ENCODE measurements around the gene SUFU.
"Not testable (repeated sequence)": the region's sequence is repeated elsewhere in the genome, so short reads cannot be mapped to it uniquely, and the experiment has no call there.

The SUFU gene

DNA sequence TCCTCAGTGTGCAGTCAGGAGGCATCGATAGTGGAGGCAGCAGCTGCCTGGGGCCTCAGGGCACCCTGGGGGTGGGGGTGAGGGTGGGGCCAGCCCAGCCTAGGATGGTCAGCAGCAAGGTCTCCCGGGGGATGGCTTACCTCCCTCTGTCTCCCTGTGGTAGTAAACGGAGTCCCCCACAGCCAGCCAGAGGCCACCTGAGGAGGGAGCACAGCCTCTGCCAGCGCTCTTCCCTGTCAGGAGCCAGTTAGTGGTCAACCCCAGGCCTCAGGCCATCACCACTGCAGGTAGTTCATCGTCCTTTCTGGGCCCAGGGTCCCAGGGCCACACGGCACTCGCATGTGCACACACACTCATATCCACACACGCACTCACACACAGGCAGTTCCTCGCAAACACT, 23.4 kb upstream of the SUFU start:
- no peak for DNase-seq (ENCODE audit: low read depth in 2 of 2)

DNA sequence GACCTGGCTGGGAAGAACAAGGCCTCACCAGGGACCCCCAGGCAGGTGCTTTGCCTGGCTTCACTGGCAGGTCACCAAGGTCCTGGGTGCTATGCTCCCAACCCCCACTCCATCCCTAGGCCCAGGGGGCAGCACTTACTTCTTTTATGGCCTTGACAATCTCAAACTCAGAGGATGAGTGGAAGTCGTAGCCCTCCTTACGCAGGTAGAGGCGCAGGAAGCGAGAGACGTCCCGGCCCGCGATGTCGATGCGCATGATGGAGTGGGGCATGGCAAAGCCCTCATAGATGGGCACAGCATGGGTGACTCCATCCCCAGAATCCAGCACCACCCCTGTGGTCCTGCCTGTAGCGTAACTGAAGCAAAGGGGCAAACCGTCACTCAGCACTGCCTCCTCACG, 19.8 kb upstream of the SUFU start:
- no peak for DNase-seq (ENCODE audit: low read depth in 2 of 2)

DNA sequence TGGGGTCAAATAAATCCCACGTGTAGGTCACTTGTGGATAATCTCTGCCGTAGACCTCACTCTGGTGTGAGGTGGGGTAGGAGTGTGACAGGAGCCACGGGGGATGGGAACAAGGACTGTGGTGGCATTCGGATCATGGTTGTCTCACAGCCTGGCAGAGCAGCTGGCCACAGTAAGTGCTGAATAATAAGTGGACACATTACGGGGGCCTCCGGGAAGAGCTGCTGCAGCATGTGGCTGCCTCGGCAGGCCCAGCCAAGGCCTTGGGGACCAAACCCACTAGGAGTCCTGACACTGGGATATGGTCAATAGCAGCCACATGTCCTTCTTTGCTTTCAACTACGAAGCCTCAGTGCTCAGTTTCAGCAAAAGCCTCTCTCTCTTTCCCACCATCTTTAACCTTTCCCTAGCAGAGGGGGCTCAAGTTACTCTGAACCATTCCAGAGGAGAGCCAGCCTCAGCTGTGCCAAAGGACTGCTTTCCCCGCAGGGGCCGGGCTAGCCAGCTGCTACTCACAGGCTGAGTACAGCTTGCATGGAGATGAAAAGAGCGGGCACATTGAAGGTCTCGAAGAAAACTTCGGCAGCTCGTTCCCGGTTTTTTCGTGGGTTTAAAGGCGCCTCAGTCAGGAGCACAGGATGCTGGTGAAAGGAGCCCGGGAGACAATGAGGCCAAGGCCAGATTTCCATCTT, 18.5 kb upstream of the SUFU start:
- no peak for DNase-seq (ENCODE audit: low read depth in 2 of 2)

DNA sequence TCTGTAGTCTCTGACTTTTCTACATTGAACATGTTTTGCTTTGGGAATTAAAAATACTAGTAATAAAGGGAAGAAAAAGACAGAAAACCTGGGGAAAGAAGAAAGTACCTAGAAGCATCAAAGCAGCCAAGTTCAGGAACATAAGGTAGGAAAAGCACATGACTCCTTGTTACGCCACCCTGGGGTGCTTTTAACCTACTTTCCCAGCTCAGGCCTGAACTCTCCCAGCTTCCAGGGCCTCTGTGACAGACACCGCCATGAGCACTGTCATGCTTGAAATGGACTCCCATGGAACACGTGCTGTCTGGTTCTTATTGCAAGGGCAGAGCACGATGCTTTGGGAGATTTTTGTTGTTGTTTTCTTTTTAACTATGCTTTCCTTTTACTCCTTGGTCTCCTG, 12.6 kb upstream of the SUFU start:
- DNase-seq (ENCODE audit: low read depth in 2 of 2), result no peak

DNA sequence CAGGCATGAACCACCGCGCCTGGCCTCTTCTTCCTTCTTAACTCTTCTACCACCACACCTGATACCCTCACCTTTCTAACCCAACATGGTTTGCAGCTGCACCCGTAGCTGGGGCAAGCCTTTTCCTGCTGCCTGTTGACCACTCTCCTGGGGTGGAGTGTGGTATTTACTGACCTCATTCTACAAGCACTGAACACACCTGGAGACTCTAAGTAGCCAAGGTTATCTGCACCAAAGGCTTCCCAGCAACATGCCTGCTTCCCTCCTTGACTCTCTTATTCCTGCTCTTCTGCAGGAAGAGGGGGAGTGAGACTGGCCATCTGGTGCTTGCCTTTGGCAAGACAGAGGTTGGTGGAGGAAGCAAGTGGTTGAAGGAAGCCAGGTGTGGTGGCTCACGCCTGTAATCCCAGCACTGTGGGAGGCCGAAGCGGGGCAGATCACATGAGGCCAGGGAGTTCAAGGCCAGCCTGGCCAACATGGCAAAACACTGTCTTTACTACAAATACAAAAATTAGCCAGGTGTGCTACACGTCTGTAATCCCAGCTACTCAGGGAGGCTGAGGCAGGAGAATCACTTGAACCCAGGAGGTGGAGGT, 11.3 kb upstream of the SUFU start:
- no peak for DNase-seq (ENCODE audit: low read depth in 2 of 2)

DNA sequence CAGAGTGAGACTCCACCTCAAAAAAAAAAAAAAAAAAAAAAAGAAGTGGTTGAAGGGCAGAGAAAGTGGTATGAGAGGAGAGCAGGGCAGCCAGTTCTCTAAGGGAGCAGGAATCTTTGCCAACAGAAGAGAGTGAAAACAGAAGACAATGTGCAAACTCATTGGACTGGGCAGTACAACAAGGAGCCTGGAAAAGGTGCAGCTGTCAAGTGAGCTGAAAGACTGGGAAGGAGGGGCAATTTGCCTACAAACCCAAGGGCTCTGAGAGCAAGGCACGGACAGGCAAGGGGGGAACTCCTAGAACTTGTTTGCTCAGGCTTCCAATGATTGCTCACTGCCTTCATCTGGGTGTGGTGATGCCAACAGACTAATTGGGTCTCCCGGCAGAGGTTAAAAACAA, 10.8 kb upstream of the SUFU start:
- no peak for DNase-seq (ENCODE audit: low read depth in 2 of 2)

DNA sequence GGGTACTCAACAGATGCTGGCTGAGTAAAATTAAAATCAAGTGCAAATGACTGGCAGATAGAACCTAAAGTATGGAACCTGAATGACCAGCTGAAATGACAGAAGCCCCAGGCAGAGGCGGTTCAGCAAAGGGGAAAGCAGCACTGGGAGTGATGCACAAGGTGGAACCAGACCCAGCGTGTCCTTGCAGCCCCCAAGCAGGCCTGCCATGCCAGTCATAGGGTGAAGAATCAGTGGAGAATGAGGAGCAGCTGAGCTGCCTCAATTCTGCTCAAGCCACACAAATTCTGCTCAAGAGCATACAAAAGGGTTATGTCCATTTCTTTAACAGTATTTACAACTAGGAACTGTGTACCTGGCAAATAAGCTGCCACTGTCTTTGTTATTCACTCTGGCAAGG, 10.0 kb upstream of the SUFU start:
- DNase-seq (ENCODE audit: low read depth in 2 of 2), result no peak

DNA sequence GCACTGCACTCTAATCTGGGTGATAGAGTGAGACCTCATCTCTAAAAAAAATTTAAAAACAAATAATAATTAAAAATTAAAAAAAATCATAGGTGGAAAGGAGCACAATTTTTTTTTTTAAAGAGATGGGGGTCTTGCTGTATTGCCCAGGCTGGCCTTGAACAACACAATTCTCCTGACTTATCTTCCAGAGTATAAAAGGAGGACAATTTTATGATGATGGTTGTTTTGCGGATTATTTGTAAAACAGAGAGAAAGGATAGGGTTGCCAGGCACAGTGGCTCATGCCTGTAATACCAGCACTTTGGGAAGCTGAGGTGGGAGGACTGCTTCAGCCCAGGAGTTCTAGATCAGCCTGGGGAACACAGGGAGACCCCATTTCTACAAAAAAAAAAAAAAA, 6.2 kb upstream of the SUFU start:
- no peak for DNase-seq (ENCODE audit: low read depth in 2 of 2)

DNA sequence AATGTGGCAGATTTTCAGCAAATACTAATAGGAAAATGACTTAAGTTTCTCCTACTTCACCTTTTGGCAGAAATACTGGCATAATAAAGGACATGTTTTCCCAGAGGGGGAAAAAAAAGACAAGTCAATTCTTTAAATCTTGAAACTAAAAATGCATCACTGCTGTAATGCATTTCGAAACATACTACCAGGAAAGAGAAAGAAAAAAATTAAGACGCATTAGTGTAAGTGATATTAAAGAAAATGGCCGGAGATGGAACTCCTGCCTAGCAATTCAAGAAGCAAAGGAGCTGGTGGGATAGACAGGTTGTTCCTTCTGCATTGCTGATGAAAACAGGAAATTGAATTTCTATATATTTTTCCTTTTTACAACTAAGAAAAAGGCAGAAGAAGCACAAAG, 4.4 kb upstream of the SUFU start:
- DNase-seq (ENCODE audit: low read depth in 2 of 2), result no peak

DNA sequence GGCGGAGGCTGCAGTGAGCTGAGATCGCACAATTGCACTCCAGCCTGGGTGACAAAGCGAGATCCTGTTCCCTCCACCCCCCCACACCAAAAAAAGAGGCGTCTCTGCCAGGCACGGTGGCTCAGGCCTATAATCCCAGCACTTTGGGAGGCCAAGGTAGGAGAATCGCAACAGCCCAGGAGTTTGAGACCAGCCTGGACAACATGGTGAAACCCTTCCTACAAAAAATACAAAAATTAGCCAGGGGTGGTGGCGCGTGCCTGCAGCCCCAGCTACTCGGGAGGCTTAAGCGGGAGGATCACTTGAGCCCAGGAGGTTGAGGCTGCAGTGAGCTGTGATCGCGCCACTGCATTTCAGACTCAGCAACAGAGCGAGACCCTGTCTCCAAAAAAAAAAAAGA, 3.1 kb upstream of the SUFU start:
- not testable (repeated sequence) for DNase-seq (ENCODE audit: low read depth in 2 of 2)

DNA sequence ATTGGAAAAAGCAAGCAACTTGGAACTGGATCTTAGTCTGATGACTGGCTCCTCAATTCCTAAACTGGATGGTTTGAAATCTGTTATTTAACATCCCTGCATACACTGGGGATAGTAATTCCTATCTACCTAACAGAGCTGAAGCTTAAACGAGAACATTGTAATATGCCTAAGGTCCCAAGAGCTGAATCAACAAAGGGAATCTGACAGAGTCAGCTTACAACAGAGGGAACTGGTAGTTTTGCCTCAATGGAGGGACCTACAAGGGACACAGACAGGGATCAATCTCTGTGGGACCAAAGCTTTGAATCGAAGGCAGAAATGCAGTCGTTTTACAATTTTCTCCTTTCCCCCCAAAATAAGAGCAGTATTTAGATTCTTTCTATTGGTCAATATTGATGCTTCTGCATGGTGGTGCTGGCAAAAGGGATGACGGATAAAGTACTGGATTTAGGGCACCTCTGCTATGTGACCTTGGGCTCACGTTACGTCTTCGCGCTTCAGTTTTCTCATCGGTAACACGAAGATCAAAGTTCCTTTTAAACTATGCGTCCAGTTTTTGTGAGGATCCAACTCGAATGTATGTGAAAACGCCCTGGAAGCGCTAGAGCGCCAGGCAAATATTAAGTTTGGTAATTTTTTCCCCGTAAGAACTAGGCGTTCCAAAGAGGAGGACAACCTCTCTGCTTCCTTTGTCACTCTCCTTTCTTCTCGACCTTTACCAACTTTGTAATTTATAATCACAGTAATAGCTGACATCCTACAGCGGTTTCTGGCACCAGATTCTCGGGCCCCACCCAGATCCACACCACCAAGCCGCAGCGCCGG, 2.4 kb upstream of the SUFU start:
- DNase-seq (ENCODE audit: low read depth in 2 of 2), result no peak

DNA sequence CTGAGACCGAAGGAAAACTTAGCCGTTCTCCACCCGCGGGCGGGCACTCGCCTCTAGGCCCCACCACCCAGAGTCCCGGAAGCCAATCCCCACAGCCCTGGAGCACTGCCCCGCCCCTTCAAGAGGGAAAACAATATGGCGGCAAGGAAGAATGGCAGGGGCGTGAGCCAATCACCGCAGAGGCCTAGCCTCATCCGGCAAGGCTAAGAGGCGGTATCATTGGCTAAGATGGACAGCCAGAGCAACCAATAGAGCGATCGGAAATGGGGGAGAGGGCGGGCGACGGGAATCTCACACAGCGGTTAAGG, 1.8 kb upstream of the SUFU start:
- peak; percentile 94 to 98 for DNase-seq (ENCODE audit: low read depth in 2 of 2)

DNA sequence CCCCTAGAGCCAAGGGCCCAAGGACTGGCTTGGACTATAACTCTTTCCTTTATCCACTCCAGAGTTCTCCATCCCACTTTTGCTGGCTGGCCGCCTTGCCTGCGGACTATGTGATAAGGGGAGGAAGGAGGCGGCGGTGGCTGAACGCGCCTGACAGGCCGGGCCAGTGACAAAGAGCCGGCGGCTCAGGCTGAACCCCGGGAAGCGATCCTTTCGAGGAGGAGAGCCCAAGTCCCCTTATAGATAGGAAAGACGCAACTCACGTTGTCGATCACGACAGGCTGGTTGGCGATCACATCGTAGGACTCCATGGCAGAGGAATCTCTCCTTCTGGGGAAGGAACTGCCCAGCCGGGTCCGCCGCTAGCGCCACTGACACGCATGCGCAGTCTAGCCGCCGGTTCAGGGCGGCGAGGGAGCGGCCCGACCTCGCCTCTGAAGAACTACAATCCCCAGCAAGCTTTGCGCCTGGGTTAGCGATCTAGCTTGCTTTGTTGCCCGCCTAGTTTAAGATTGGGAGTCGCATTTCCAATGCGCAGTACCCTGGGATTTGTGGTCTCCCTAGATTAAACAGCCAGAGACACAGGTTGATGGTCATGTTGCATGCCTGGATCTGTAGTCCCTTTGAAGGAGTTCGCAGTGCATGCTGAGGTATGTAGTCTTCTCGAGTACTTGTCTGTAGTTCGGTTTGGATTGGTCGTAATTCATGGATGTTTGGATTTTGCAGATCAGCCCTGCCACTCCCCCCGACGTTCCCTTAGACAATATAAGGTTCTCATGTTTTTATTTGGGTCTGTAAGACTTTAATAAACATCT, 1.2 kb upstream of the SUFU start, which contains the start of gene ACTR1A:
ACTR1A (minus strand) TSS at position 376 of the 815 bp plus-strand sequence; CDS start at position 311, 65 bp downstream.
- peak; percentile 86 to 89 for DNase-seq (ENCODE audit: low read depth in 2 of 2)

DNA sequence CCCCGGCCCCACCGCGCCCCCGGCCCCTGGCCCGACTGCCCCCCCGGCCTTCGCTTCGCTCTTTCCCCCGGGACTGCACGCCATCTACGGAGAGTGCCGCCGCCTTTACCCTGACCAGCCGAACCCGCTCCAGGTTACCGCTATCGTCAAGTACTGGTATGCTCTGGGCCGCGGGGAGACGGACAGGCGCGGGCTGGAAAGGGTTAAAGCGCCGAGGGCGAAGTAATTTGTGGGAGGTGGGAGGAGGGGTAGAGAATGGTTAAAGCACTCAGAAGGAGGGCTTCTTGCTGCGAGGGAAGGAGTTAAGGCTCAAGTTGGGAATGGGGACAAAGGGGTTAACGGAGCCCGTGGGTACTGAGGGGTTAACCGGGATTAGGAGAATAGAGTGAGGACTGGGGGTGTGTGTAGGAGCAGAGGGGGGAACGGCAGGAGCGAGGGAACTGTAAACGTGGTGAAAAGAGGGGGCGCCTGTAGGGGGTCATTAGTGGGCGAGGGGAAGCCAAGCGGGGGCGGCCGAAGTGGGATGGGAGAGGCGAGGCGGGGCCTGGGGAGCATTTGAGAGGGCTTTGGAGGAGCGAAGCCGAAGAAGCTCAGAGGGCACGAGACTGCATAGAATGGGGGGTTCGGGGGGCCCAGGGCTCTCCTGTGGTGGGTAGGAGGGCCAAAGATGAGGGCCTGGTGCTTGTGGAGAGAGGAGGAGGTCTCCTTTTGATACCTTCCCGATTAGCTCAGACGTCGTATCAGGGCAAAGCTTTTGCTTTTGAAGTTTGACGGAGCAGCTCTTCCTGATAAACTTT, 605 bp downstream of the SUFU start:
- DNase-seq (ENCODE audit: low read depth in 2 of 2), result no peak

DNA sequence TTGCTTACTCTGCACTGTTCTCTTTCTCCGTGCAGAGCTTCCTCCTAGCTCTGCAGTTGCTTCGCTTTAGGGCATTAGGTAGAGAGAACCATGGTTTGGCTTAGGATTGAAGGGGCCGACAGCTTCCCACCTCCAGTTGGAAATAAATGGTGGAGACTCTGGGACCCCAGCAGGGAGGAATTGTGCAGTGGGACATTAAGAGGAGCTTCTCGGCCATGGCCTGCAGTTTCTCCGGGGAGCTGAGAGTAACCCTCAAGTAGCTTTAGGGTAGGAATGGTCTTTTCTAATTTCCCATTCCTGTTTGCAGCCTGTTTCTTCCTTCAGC, 1.2 kb downstream of the SUFU start:
- DNase-seq (ENCODE audit: low read depth in 2 of 2), result no peak

DNA sequence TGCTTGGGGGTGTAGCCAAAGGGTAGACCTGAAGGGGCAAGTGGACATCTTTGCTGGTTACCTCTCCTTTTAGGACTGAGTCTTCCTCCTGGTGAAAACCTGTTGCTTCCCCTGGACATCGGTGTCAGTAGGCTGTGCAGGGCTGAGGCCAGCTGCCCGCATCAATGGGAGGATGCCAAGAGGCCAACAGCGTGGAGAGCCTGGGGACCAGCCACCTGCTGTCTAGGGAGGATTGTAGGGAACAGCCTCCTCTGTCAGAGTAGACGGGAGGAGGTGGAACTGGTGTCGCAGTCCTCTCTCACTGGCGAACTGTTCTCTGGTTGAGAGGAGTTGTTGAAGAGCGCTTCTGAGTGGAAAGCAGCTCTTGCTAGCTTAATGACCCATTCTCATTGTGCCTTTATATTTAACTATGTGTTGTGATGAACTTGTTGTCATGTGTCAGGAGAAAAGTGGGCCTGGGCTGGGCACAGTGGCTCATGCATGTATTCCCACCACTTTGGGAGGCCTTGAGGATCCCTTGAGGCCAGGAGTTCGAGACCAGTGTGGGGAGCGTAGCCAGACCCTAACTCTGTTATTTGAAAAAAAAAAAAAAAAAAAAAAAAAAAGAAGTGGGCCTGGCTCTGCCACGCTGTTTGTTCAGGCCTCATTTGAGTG, 1.8 kb downstream of the SUFU start:
- no peak for DNase-seq (ENCODE audit: low read depth in 2 of 2)

DNA sequence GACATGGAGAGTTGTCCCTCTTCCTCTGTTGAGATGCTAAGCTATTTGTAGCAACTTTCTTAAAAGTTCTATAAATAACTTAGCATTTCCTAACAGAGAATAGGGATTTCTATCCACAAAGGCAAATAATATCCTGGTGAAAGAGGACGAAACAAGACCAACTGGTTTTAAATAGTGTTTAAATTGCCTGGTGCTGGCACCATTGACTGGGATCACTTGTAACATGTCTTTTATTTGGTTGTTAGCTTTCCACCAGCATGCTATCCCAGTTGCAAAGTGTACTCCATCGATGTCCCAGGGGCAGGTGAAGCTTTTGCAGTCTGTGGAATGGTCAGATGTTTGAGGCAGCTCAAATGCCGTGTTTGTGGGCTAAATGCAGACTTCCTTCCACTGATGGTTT, 3.7 kb downstream of the SUFU start:
- no peak for DNase-seq (ENCODE audit: low read depth in 2 of 2)

DNA sequence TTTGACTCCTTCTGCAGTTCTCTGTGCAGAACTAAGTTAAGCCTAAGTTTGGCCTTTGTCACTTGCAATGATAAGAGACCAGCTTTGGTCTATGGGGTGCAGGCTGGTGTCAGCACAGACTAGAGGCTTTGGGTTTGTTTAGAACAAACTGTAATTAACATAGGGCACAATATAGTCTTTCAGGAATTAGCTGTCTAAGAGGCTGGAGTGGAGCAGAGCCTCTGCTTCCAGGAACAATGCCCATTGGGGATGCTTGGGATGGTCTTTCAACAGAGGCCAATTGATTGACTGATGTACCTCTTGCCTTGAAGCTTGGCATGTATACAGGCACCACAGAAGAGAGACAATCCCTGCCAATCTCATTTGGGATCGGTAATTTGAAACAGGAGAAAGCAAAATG, 4.7 kb downstream of the SUFU start:
- DNase-seq (ENCODE audit: low read depth in 2 of 2), result no peak

DNA sequence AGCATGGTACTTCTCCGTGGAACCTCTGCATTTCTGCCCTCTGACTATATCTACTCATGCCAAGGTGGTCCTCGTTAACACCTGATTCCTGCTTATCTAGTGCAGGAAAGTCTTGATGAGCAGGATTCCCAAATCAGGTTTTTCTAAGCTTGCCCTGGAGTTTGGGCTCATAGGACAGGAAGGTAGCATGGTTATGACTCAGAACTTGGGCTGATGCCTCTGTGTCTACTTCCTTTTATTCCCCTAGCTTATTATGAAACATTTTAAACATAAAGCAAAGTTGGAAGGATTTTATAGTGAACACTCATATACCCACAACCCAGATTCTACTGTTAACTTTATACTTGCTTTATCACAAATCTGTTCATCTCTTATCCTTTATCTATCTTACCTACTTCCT, 5.6 kb downstream of the SUFU start:
- DNase-seq (ENCODE audit: low read depth in 2 of 2), result no peak

DNA sequence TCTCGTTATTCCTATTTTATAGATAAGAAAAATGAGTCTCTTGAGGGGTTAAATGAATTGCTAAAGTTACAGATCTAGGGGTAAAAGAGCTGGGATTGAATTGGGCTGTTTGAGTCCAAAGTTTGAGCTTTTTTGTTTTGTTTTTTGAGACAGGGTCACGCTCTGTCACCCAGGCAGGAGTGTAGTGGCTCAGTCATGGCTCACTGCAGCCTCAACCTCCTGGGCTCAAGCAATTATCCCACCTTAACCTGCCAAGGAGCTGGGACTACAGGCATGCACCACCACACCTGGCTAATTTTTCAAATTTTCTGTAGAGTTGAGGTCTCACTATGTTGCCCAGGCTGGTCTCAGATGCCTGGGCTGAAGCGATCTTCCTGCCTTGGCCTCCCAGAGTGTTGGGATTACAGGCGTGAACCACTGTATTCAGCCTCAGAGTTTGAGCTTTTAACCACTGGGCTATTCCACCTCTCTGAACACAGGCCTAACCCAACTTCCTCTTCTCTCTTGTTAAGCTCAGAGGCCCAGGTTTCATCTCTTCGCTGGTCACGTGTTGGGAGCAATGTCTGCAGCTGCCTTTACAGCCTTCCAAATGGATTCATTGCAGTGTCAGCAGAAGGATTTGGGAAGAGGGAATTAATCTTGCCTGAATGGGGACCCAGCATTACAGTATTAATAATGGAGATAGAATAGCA, 8.0 kb downstream of the SUFU start:
- DNase-seq (ENCODE audit: low read depth in 2 of 2), result no peak

All from stimulated activated CD8-positive, alpha-beta memory T cell treated with anti-CD3 and anti-CD28 coated beads, Interleukin-15, amount 100 ng/mL, for 4 hours (primary cell).